Endothelial cell of umbilical vein (primary cell): Measurements from ENCODE around the gene FSD1. TPM values are rescaled to one million over a fixed set of nuclear protein-coding genes. Genes with fewer than 3 reads are reported as not detected.
A peak's percentile ranks its signal among the peaks of the same experiment; 100 is the strongest.
"Not testable (repeated sequence)": the region's sequence is repeated elsewhere in the genome, so short reads cannot be mapped to it uniquely, and the experiment has no call there.

ENCODE experiments used
- BruUV-seq: library from RNA; stranded (reverse); fragments of 400-500 nt; replicated peaks from 2 replicates; lab custom pipeline; 2021; lab: Mats Ljungman, UMichigan
- CTCF ChIA-PET: fragments of 300-600, 350-600 bp; sonication (Branson Sonifier 250); formaldehyde crosslinking; loops from one replicate; lab custom pipeline; 2021; ENCODE audit warnings: antibody characterized with exemption, inconsistent platforms; lab: Charles Lee
- POLR2A ChIA-PET: fragments of 300-600, 350-600 bp; sonication (Branson Sonifier 250); formaldehyde crosslinking; loops from one replicate; lab custom pipeline; 2021; ENCODE audit warnings: antibody characterized with exemption, inconsistent platforms; lab: Charles Lee
- DNase-seq: peaks from one replicate; pipeline ENCODE4 v3.0.0-alpha.2; 2011; ENCODE audit warnings: low read depth, low spot score
- FAIRE-seq: peaks from 2 replicates; lab custom pipeline; 2011; peaks lifted over from hg19 to GRCh38; lab: Jason Lieb, UNC
- H2AFZ ChIP-seq: 2 replicates; pipeline ENCODE4 v1.6.0; 2012; ENCODE audit warnings: low read depth, low read length, control low read depth, inconsistent platforms
- H3K27ac ChIP-seq: 2 replicates; pipeline ENCODE4 v1.5.1; 2011; ENCODE audit warnings: low read depth, mild to moderate bottlenecking, control low read depth, low read length, moderate library complexity; ENCODE audit not compliant: insufficient read depth
- H3K27me3 ChIP-seq, 2 experiments: 2 replicates each; pipeline versions ENCODE4 v1.6.0 to v1.6.1; 2011; ENCODE audit warnings: low read length in 2 of 2, mixed read lengths in 1 of 2; ENCODE audit not compliant: control insufficient read depth in 2 of 2, insufficient read depth in 2 of 2
- H3K36me3 ChIP-seq, 2 experiments: 2 replicates in 1 of 2; 3 replicates in 1 of 2; pipeline ENCODE4 v1.5.1; 2011; ENCODE audit warnings: low read length in 2 of 2, mild to moderate bottlenecking in 1 of 2, moderate library complexity in 1 of 2; ENCODE audit not compliant: control insufficient read depth in 2 of 2, insufficient read depth in 2 of 2; ENCODE audit errors: extremely low read depth in 1 of 2
- H3K4me1 ChIP-seq: 3 replicates; pipeline ENCODE4 v1.5.1; 2011; ENCODE audit warnings: mild to moderate bottlenecking, low read length; ENCODE audit not compliant: control insufficient read depth, insufficient read depth; ENCODE audit errors: extremely low read depth
- H3K4me2 ChIP-seq: 2 replicates; pipeline ENCODE4 v1.6.1; 2011; ENCODE audit warnings: low read length, control low read depth, mixed read lengths; ENCODE audit not compliant: insufficient read depth
- H3K4me3 ChIP-seq, 3 experiments: fragments of 200-600 bp in 1 of 3; sonication (generic), shearing (Covaris generic) in 1 of 3; replicated peaks in 1 of 3; 2 replicates each; pipeline ENCODE4 v1.5.1; 2011 to 2016; ENCODE audit warnings: control low read depth in 3 of 3, low read length in 3 of 3, mild to moderate bottlenecking in 2 of 3, inconsistent platforms in 1 of 3, low read depth in 1 of 3, moderate library complexity in 1 of 3; ENCODE audit not compliant: insufficient read depth in 1 of 3
- H3K79me2 ChIP-seq: 2 replicates; pipeline ENCODE4 v1.6.0; 2012; ENCODE audit warnings: low read length, inconsistent platforms; ENCODE audit not compliant: control insufficient read depth, insufficient read depth
- H3K9ac ChIP-seq: replicated peaks from 2 replicates; pipeline ENCODE3; 2011; ENCODE audit warnings: low read length, control low read depth; ENCODE audit not compliant: insufficient read depth; ENCODE audit errors: extremely low read depth
- H3K9me1 ChIP-seq: replicated peaks from 3 replicates; pipeline ENCODE4 v1.6.0; 2011; ENCODE audit warnings: mild to moderate bottlenecking, low read length; ENCODE audit not compliant: control insufficient read depth, insufficient read depth; ENCODE audit errors: extremely low read depth
- H3K9me3 ChIP-seq: replicated peaks from 2 replicates; pipeline ENCODE4 v1.5.1; 2012; ENCODE audit warnings: low read length, inconsistent platforms; ENCODE audit not compliant: control insufficient read depth, insufficient read depth
- H4K20me1 ChIP-seq: replicated peaks from 2 replicates; pipeline ENCODE3; 2011; ENCODE audit warnings: mild to moderate bottlenecking, low read length; ENCODE audit not compliant: control insufficient read depth, insufficient read depth; ENCODE audit errors: extremely low read depth
- EZH2 ChIP-seq: IDR thresholded peaks from 2 replicates; pipeline ENCODE4 v1.6.1; 2012; ENCODE audit warnings: borderline replicate concordance, low read depth, mild to moderate bottlenecking, moderate library complexity, low read length, inconsistent platforms; ENCODE audit not compliant: severe bottlenecking
- FOS ChIP-seq: IDR thresholded peaks from 2 replicates; pipeline ENCODE4 v1.6.1; 2011; ENCODE audit warnings: mild to moderate bottlenecking, low read length, moderate library complexity, borderline replicate concordance; ENCODE audit not compliant: insufficient read depth
- GATA2 ChIP-seq: IDR thresholded peaks from 2 replicates; pipeline ENCODE4 v1.7.0; 2011; ENCODE audit warnings: low read depth, mild to moderate bottlenecking, moderate library complexity, mixed read lengths, low read length; ENCODE audit not compliant: insufficient read length, insufficient read depth
- JUN ChIP-seq: IDR thresholded peaks from 2 replicates; pipeline ENCODE4 v1.6.1; 2011; ENCODE audit warnings: borderline replicate concordance, low read depth; ENCODE audit not compliant: insufficient read length, insufficient read depth
- MYC ChIP-seq: IDR thresholded peaks from one replicate; pipeline ENCODE4 v1.6.1; 2011; ENCODE audit warnings: mild to moderate bottlenecking, low read depth, low read length
- POLR2A ChIP-seq: IDR thresholded peaks from 2 replicates; pipeline ENCODE4 v1.6.1; 2012; ENCODE audit warnings: low read depth, mild to moderate bottlenecking, control low read depth, low read length
- POLR2AphosphoS5 ChIP-seq: IDR thresholded peaks from 2 replicates; pipeline ENCODE4 v1.6.1; 2012; ENCODE audit warnings: low read depth, mild to moderate bottlenecking, control low read depth, low read length, moderate library complexity; ENCODE audit not compliant: insufficient read depth
- dilution Hi-C: fragments of 300-500 bp; cut with MboI; formaldehyde crosslinking; loops from one replicate; pipeline ENCODE4 v1.15.0; 2019; ENCODE audit warnings: low sequenced_read_pairs; ENCODE audit not compliant: extremely low pct_ligation_motif_present
- intact Hi-C: fragments of 100-400 bp; cut with micrococcal nuclease; formaldehyde crosslinking; loops from one replicate; pipeline ENCODE4 v1.10.0; 2022
- polyA plus RNA-seq, 4 experiments: library from polyadenylated mRNA; depleted of rRNA in 3 of 4; stranded (reverse) in 3 of 4; unstranded in 1 of 4; fragments of >200 nt; gene quantifications; 2 replicates each; pipeline versions ENCODE4 v1.2.1 to v1.2.3, GENCODE V29; 2011 to 2012; ENCODE audit warnings: missing spikeins in 1 of 4
- total RNA-seq: library from RNA; stranded (reverse); gene quantifications from 2 replicates; pipeline ENCODE4 v1.2.3, GENCODE V29; 2021
- TF ChIP-seq, protein P1 (sequence below): IDR thresholded peaks from 2 replicates; pipeline ENCODE4 v1.6.1; 2011; ENCODE audit not compliant: insufficient read depth, insufficient read length
- TF ChIP-seq, protein P2 (sequence below), 2 donors: IDR thresholded peaks; 1 replicate in 1 of 2; 2 replicates in 1 of 2; pipeline ENCODE4 v1.5.1; 2011; ENCODE audit warnings: low read length in 2 of 2, mild to moderate bottlenecking in 2 of 2, moderate library complexity in 2 of 2, control low read depth in 1 of 2, inconsistent platforms in 1 of 2, low read depth in 1 of 2; ENCODE audit not compliant: insufficient read depth in 1 of 2; ENCODE audit errors: extremely low read depth in 1 of 2

Gene FSD1
- total and polyA plus RNA-seq, 2 donors (not counting 3 experiments of a cell fraction or from before 2014, with no cell fraction given), result 25.8 to 55.5 TPM

DNA sequence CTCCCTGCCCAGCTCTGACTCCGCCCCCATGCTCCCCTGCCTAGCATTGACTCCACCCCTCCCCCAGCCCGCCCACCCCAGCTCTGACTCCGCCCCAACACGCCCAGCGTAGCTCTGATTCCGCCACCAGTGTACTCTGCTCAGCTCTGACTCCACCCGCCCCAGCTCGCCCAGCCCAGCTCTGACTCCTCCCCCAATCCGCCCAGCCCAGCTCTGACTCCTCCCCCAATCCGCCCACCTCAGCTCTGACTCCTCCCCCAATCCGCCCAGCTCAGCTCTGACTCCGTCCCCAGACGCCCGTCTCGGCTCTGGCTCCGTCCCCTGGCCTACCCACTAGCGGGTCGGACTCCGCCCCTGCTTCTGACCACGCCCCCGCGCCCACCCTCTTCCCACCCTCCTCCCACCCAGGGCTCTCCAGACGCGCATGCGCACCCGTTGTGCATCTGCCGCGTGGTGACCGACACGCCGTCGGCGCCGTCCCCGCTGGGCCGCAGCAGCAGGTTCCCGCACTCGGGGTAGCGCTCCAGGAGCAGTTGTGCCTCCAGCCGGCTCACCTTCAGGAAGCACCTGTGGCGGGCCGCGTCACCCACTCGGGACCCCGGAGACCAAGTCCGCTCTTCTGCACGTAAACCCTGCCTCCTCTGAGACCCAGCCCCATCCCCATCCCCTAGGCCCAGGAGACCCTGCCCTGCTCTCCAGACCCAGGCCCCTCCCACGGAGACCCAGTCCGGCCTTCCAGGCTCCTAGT lies 24.0 kb downstream of the FSD1 start:
- peak; percentile 74 for TF ChIP-seq MYC
- TF ChIP-seq POLR2A, result peak; percentile 48
- peak; percentile 15 for TF ChIP-seq POLR2AphosphoS5
- no peak for TF ChIP-seq EZH2
- TF ChIP-seq, protein P1, sequence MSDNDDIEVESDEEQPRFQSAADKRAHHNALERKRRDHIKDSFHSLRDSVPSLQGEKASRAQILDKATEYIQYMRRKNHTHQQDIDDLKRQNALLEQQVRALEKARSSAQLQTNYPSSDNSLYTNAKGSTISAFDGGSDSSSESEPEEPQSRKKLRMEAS, result peak; percentile 80
- no peak for TF ChIP-seq GATA2
- no peak for TF ChIP-seq JUN
- TF ChIP-seq, protein P2, sequence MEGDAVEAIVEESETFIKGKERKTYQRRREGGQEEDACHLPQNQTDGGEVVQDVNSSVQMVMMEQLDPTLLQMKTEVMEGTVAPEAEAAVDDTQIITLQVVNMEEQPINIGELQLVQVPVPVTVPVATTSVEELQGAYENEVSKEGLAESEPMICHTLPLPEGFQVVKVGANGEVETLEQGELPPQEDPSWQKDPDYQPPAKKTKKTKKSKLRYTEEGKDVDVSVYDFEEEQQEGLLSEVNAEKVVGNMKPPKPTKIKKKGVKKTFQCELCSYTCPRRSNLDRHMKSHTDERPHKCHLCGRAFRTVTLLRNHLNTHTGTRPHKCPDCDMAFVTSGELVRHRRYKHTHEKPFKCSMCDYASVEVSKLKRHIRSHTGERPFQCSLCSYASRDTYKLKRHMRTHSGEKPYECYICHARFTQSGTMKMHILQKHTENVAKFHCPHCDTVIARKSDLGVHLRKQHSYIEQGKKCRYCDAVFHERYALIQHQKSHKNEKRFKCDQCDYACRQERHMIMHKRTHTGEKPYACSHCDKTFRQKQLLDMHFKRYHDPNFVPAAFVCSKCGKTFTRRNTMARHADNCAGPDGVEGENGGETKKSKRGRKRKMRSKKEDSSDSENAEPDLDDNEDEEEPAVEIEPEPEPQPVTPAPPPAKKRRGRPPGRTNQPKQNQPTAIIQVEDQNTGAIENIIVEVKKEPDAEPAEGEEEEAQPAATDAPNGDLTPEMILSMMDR (IDR thresholded peaks at IDR 0.05; ENCODE audit: extremely low read depth in 1 of 2, insufficient read depth in 1 of 2, low read depth in 1 of 2, low read length in 2 of 2), result no peak
- no peak for TF ChIP-seq FOS
- intact Hi-C loops (loop anchor here (1.0 kb wide), 1 partner anchor 15 kb away; the partner anchor contains the start of gene MPND), dilution Hi-C loops (no loop called here)
- H3K4me2 ChIP-seq, result peak overlapping the region; percentile 48
- no peaks in the 10 kb centered on the region for H3K9me3 ChIP-seq
- peaks cover 3% of the 10 kb centered on the region for H3K4me1 ChIP-seq
- no peaks in the 10 kb centered on the region for H3K27me3 ChIP-seq
- peak overlapping the region in 2 of 3 experiments; percentile 2 to 24 for H3K4me3 ChIP-seq
- FAIRE-seq (peak; percentile 96), DNase-seq (peak; percentile 82)
- H3K27ac ChIP-seq, result no peak overlapping the region
- no peak overlapping the region for H3K9ac ChIP-seq
- no TSS peak for BruUV-seq
- ChIA-PET POLR2A (interaction anchor here (0.6 to 1.1 kb wide), 2 partner anchors 14 to 42 kb away, joined by 3 to 6 read pairs; partner anchors contain the start of gene MPND), CTCF (interaction anchor here (0.6 to 0.8 kb wide), 2 partner anchors 61 to 81 kb away, joined by 3 to 4 read pairs; partner anchors contain the start of gene YJU2)
- no peaks in the 10 kb centered on the region for H4K20me1 ChIP-seq
- H3K36me3 ChIP-seq, result no peaks in the 10 kb centered on the region
- H3K9me1 ChIP-seq, result no peaks in the 10 kb centered on the region
- peak overlapping the region; percentile 44 for H2AFZ ChIP-seq
- H3K79me2 ChIP-seq, result no peaks in the 10 kb centered on the region

DNA sequence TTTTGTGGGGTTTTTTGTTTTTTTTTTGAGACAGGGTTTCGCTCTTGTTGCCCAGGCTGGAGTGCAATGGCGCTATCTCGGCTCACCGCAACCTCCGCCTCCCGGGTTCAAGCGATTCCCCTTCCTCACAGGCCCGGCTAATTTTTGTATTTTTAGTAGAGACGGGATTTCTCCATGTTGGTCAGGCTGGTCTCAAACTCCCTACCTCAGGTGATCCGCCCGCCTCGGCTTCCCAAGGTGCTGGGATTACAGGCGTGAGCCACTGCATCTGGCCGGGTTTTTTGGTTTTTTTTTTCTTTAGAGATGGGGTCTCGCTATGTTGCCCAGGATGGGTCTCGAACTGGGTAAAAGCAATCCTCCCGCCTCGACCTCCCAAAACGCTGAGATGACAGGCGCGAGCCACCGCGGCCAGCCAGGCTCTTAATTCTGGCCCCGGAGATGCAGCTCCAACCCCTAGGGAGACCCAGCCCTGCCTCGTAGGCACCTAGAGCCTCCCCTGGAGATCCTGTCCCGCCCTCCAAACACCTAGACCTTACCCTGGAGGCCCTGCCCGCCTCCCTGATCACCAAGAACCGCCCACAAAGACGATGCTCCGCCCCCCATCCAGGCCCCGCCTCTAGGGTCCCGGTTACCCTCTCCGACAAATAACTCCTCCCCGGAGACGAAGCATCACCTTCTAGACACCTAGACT lies 24.7 kb downstream of the FSD1 start:
- not testable (repeated sequence) for H3K27me3 ChIP-seq

More for the DNA sequence above, 24.7 kb downstream of the FSD1 start:
- H4K20me1 ChIP-seq, dilution Hi-C loops, H3K27ac ChIP-seq, H3K9ac ChIP-seq, H3K36me3 ChIP-seq, H3K4me1 ChIP-seq, H3K9me3 ChIP-seq, H3K79me2 ChIP-seq, FAIRE-seq, H3K9me1 ChIP-seq, DNase-seq, POLR2A ChIA-PET, CTCF ChIA-PET: not testable (repeated sequence)
- peak overlapping the region; percentile 48 for H3K4me2 ChIP-seq
- H3K4me3 ChIP-seq, result peak overlapping the region in 2 of 3 experiments; percentile 2 to 24
- intact Hi-C loops, result loop anchor here (1.0 kb wide), 1 partner anchor 14 kb away; the partner anchor contains the start of gene MPND
- TSS peak; percentile 67 for BruUV-seq
- peak overlapping the region; percentile 44 for H2AFZ ChIP-seq
